ENCODE measurements around the gene ALDH1A2. TPM values are rescaled to one million over a fixed set of nuclear protein-coding genes. Genes with fewer than 3 reads are reported as not detected.

ALDH1A2 gene
- total RNA-seq, 1 experiment from 2014 or later, result 1.5 TPM

GRCh38 chr15:58043192-58043903 is 22.2 kb downstream of the ALDH1A2 start:
- ChIA-PET CTCF (no interaction called here), POLR2A (ENCODE audit: low non-redundant PET) (no interaction called here)
- DNase-seq (ENCODE audit: low spot score), result peak; percentile 65
- Histone ChIP-seq H3K9me3 (ENCODE audit: low read depth, low read length, poor library complexity, severe bottlenecking) (no peaks in the 10 kb centered on the region), H3K4me1 (ENCODE audit: insufficient read depth, low read length, poor library complexity, severe bottlenecking) (peaks cover 11% of the 10 kb centered on the region), H3K27ac (ENCODE audit: low read depth, low read length, poor library complexity, severe bottlenecking) (no peak overlapping the region), H3K36me3 (ENCODE audit: insufficient read depth, low read length, poor library complexity, severe bottlenecking) (no peaks in the 10 kb centered on the region), H3K27me3 (replicated peaks; ENCODE audit: insufficient read depth, low read depth, low read length, poor library complexity) (no peaks in the 10 kb centered on the region), H3K4me3 (ENCODE audit: low read depth, low read length, poor library complexity, severe bottlenecking) (no peak overlapping the region)
- peak; percentile 85 for TF ChIP-seq CTCF (conservative IDR thresholded peaks at IDR 0.05; ENCODE audit: low read depth, low read length)
- TF ChIP-seq EZH2 (IDR thresholded peaks at IDR 0.05; ENCODE audit: borderline replicate concordance, low read depth, low read length, poor library complexity, severe bottlenecking), result no peak
- BruUV-seq (replicated peaks), result no TSS peak
- intact Hi-C loops (cut with micrococcal nuclease; ENCODE audit: unreplicated experiment), result no loop called here

- TF ChIP-seq CTCF (conservative IDR thresholded peaks at IDR 0.05; ENCODE audit: low read depth, low read length), result no peak
- TF ChIP-seq EZH2 (IDR thresholded peaks at IDR 0.05; ENCODE audit: borderline replicate concordance, low read depth, low read length, poor library complexity, severe bottlenecking), result no peak
- Histone ChIP-seq H3K27ac (ENCODE audit: low read depth, low read length, poor library complexity, severe bottlenecking) (no peak overlapping the region), H3K27me3 (replicated peaks; ENCODE audit: insufficient read depth, low read depth, low read length, poor library complexity) (no peaks in the 10 kb centered on the region), H3K4me3 (ENCODE audit: low read depth, low read length, poor library complexity, severe bottlenecking) (no peak overlapping the region), H3K36me3 (ENCODE audit: insufficient read depth, low read length, poor library complexity, severe bottlenecking) (no peaks in the 10 kb centered on the region), H3K4me1 (ENCODE audit: insufficient read depth, low read length, poor library complexity, severe bottlenecking) (peaks cover 14% of the 10 kb centered on the region), H3K9me3 (ENCODE audit: low read depth, low read length, poor library complexity, severe bottlenecking) (no peaks in the 10 kb centered on the region)
- CTCF ChIA-PET, result no interaction called here
- BruUV-seq (replicated peaks), result no TSS peak
- intact Hi-C loops (cut with micrococcal nuclease; ENCODE audit: unreplicated experiment), result no loop called here
- POLR2A ChIA-PET (ENCODE audit: low non-redundant PET), result no interaction called here
- DNase-seq (ENCODE audit: low spot score), result no peak
Measured at GRCh38 chr15:58042006-58042405, 23.5 kb downstream of the ALDH1A2 start.

- intact Hi-C loops (cut with micrococcal nuclease; ENCODE audit: unreplicated experiment), result no loop called here
- H3K27ac ChIP-seq (ENCODE audit: low read depth, low read length, poor library complexity, severe bottlenecking), result no peak overlapping the region
- DNase-seq (ENCODE audit: low spot score), result no peak
- peaks cover 14% of the 10 kb centered on the region for H3K4me1 ChIP-seq (ENCODE audit: insufficient read depth, low read length, poor library complexity, severe bottlenecking)
- ChIA-PET POLR2A (ENCODE audit: low non-redundant PET) (no interaction called here), CTCF (no interaction called here)
- TF ChIP-seq EZH2 (IDR thresholded peaks at IDR 0.05; ENCODE audit: borderline replicate concordance, low read depth, low read length, poor library complexity, severe bottlenecking), result no peak
- TF ChIP-seq CTCF (conservative IDR thresholded peaks at IDR 0.05; ENCODE audit: low read depth, low read length), result no peak
- no peaks in the 10 kb centered on the region for H3K27me3 ChIP-seq (replicated peaks; ENCODE audit: insufficient read depth, low read depth, low read length, poor library complexity)
- no peaks in the 10 kb centered on the region for H3K9me3 ChIP-seq (ENCODE audit: low read depth, low read length, poor library complexity, severe bottlenecking)
- BruUV-seq (replicated peaks), result no TSS peak
- H3K36me3 ChIP-seq (ENCODE audit: insufficient read depth, low read length, poor library complexity, severe bottlenecking), result no peaks in the 10 kb centered on the region
- H3K4me3 ChIP-seq (ENCODE audit: low read depth, low read length, poor library complexity, severe bottlenecking), result no peak overlapping the region
Measured at GRCh38 chr15:58040150-58040549, 25.4 kb downstream of the ALDH1A2 start.
